HepG2 (cell line): Measurements from ENCODE around the gene ADCK2. TPM values are rescaled to one million over a fixed set of nuclear protein-coding genes. Genes with fewer than 3 reads are reported as not detected.

Experiments
- ATAC-seq: fragments of 200-7000 bp; cut with Tn5 transposase; 3 replicates; pipeline ENCODE4 v1.9.1; 2020; ENCODE audit warnings: mild to moderate bottlenecking, moderate library complexity
- BruUV-seq: library from RNA; stranded (reverse); fragments of 400-500 nt; replicated peaks from 2 replicates; lab custom pipeline; 2021; lab: Mats Ljungman, UMichigan
- CTCF ChIA-PET: fragments of 300-600 bp; formaldehyde crosslinking; extraction: SDS; loops from one replicate; lab custom pipeline; 2021; ENCODE audit warnings: low total read pairs, inconsistent platforms, low intra/inter-chr PET ratio; lab: Yijun Ruan, JAX
- POLR2A ChIA-PET: fragments of 350-600 bp; sonication (Branson Sonifier 250); formaldehyde crosslinking; loops from one replicate; lab custom pipeline; 2020; ENCODE audit warnings: antibody characterized with exemption, inconsistent platforms; lab: Yijun Ruan, JAX
- DNase-seq: peaks from one replicate; pipeline ENCODE4 v3.0.0-alpha.2; 2015; ENCODE audit warnings: low spot score
- FAIRE-seq: peaks from 3 replicates; lab custom pipeline; 2011; peaks lifted over from hg19 to GRCh38; lab: Jason Lieb, UNC
- H2AFZ ChIP-seq: one replicate; pipeline ENCODE4 v1.6.1; 2011; ENCODE audit warnings: low read length, inconsistent platforms
- H3K27ac ChIP-seq: fragments of 300-600 bp; 3 replicates; pipeline ENCODE4 v1.8.0; 2011; ENCODE audit warnings: mixed run types, mild to moderate bottlenecking, mixed read lengths, low read length, inconsistent platforms; ENCODE audit not compliant: insufficient read depth; ENCODE audit errors: extremely low read length
- H3K27me3 ChIP-seq, 2 experiments: fragments of 200-600 bp in 1 of 2; 2 replicates in 1 of 2; 3 replicates in 1 of 2; pipeline versions ENCODE4 v1.6.0 to v1.8.0; 2011; ENCODE audit warnings: low read length in 2 of 2, mild to moderate bottlenecking in 2 of 2, moderate library complexity in 2 of 2, inconsistent platforms in 1 of 2; ENCODE audit not compliant: insufficient read depth in 2 of 2, control insufficient read depth in 1 of 2
- H3K36me3 ChIP-seq, 2 experiments: fragments of 200-600 bp in 1 of 2; replicated peaks in 1 of 2; 2 replicates in 1 of 2; 3 replicates in 1 of 2; pipeline versions ENCODE4 v1.5.1 to v1.8.0; 2011; ENCODE audit warnings: low read length in 2 of 2, inconsistent platforms in 1 of 2; ENCODE audit not compliant: insufficient read depth in 2 of 2, control insufficient read depth in 1 of 2
- H3K4me1 ChIP-seq: 2 replicates; pipeline ENCODE4 v1.5.1; 2012; ENCODE audit warnings: low read length, inconsistent platforms; ENCODE audit not compliant: insufficient read depth
- H3K4me2 ChIP-seq: 2 replicates; pipeline ENCODE4 v1.6.0; 2011; ENCODE audit warnings: low read depth, low read length, inconsistent platforms
- H3K4me3 ChIP-seq, 3 experiments: fragments of 200-600 bp in 1 of 3; sonication (generic), shearing (Covaris generic) in 1 of 3; replicated peaks in 1 of 3; 2 replicates each; pipeline ENCODE4 v1.5.1; 2011 to 2016; ENCODE audit warnings: low read length in 3 of 3, inconsistent platforms in 2 of 3, low read depth in 2 of 3, mild to moderate bottlenecking in 2 of 3, control low read depth in 1 of 3, mixed read lengths in 1 of 3; ENCODE audit not compliant: insufficient read depth in 1 of 3
- H3K79me2 ChIP-seq: one replicate; pipeline ENCODE4 v1.6.1; 2011; ENCODE audit warnings: low read length, inconsistent platforms; ENCODE audit not compliant: insufficient read depth
- H3K9ac ChIP-seq: 2 replicates; pipeline ENCODE4 v1.6.0; 2011; ENCODE audit warnings: mild to moderate bottlenecking, low read depth, low read length, inconsistent platforms; ENCODE audit not compliant: insufficient read depth
- H3K9me3 ChIP-seq: 2 replicates; pipeline ENCODE4 v1.5.1; 2012; ENCODE audit warnings: mild to moderate bottlenecking, low read length
- H4K20me1 ChIP-seq: 2 replicates; pipeline ENCODE4 v1.6.0; 2011; ENCODE audit warnings: inconsistent platforms, mild to moderate bottlenecking, low read length, moderate library complexity; ENCODE audit not compliant: insufficient read depth
- ATF7 ChIP-seq, 2 experiments: fragments of 450-650 bp in 1 of 2; sonication (generic) in 1 of 2; formaldehyde crosslinking in 1 of 2; IDR thresholded peaks; 2 replicates each; pipeline versions ENCODE4 v1.4.0 to v1.6.1; 2016 to 2020; ENCODE audit warnings: antibody characterized with exemption in 1 of 2, mild to moderate bottlenecking in 1 of 2, missing genetic modification reagents in 1 of 2
- BRF2 ChIP-seq: sonication (generic); formaldehyde crosslinking; IDR thresholded peaks from 2 replicates; pipeline ENCODE4 v1.8.1; 2022; ENCODE audit warnings: mild to moderate bottlenecking, missing genetic modification reagents
- KAT7 ChIP-seq: IDR thresholded peaks from 2 replicates; pipeline ENCODE4 v1.6.1; 2018; ENCODE audit warnings: borderline replicate concordance, missing compliant biosample characterization
- PPARG ChIP-seq: conservative IDR thresholded peaks from 2 replicates; pipeline ENCODE4 v1.6.1; 2016; ENCODE audit warnings: missing biosample characterization, missing genetic modification reagents
- ZBTB20 ChIP-seq: sonication (generic); formaldehyde crosslinking; IDR thresholded peaks from 2 replicates; pipeline ENCODE4 v1.8.1; 2023; ENCODE audit warnings: missing genetic modification reagents, low read depth, mild to moderate bottlenecking, borderline replicate concordance
- ZFP91 ChIP-seq: sonication (generic); formaldehyde crosslinking; IDR thresholded peaks from 2 replicates; pipeline ENCODE4 v1.9.0; 2022; ENCODE audit warnings: missing genetic modification reagents, mild to moderate bottlenecking, borderline replicate concordance
- ZKSCAN1 ChIP-seq: fragments of 150-350 bp; IDR thresholded peaks from 2 replicates; pipeline ENCODE4 v1.6.1; 2014; ENCODE audit warnings: low read length
- ZNF761 ChIP-seq: sonication (generic); formaldehyde crosslinking; conservative IDR thresholded peaks from 2 replicates; pipeline ENCODE4 v1.4.0; 2020; ENCODE audit warnings: mild to moderate bottlenecking, missing genetic modification reagents
- WGBS: methylation state at CpG from one replicate; pipeline ENCODE4 v1.1.6; 2017; ENCODE audit warnings: low lambda C conversion rate; 5-methylcytosine and 5-hydroxymethylcytosine counted together
- in situ Hi-C: cut with HindIII; loops from 2 replicates; pipeline ENCODE4 v1.10.0; 2017; ENCODE audit warnings: low pct_unique_long_range_greater_than_20kb; ENCODE audit not compliant: extremely low pct_ligation_motif_present
- intact Hi-C: fragments of 100-400 bp; cut with micrococcal nuclease; formaldehyde crosslinking; loops from one replicate; pipeline ENCODE4 v1.10.0; 2022; ENCODE audit not compliant: unreplicated experiment
- polyA plus RNA-seq, 8 experiments: library from polyadenylated mRNA; depleted of rRNA in 3 of 8; stranded (reverse) in 7 of 8; unstranded in 1 of 8; fragments of >200 nt; fragmentation: Illumina TruSeq in 4 of 8; extraction: Trizol in 4 of 8; gene quantifications; 2 replicates each; pipeline versions ENCODE4 v1.2.1 to v1.2.3, GENCODE V29; 2011 to 2016; ENCODE audit warnings: low read depth in 4 of 8, missing spikeins in 1 of 8, mixed read lengths in 1 of 8; ENCODE audit not compliant: insufficient read depth in 1 of 8
- total RNA-seq, 5 experiments: library from RNA; depleted of rRNA; stranded (reverse); fragments of >200 nt; fragmentation: Illumina TruSeq; extraction: Trizol; gene quantifications; 2 replicates each; pipeline ENCODE4 v1.2.3, GENCODE V29; 2016; ENCODE audit warnings: low read depth in 1 of 5
- TF ChIP-seq, protein P1 (sequence below): sonication (generic); formaldehyde crosslinking; IDR thresholded peaks from 2 replicates; pipeline ENCODE4 v1.8.1; 2023; ENCODE audit warnings: mild to moderate bottlenecking, moderate library complexity, missing genetic modification reagents

Gene ADCK2
- total and polyA plus RNA-seq, 2 of the 13 experiments (the other 11 are each of a cell fraction or from before 2014, with no cell fraction given), result 8.6 to 18.8 TPM

GRCh38 chr7:140640727-140641523, 31.8 kb upstream of the ADCK2 start, which contains the start of gene DENND2A (continued):
- TF ChIP-seq, protein P1, sequence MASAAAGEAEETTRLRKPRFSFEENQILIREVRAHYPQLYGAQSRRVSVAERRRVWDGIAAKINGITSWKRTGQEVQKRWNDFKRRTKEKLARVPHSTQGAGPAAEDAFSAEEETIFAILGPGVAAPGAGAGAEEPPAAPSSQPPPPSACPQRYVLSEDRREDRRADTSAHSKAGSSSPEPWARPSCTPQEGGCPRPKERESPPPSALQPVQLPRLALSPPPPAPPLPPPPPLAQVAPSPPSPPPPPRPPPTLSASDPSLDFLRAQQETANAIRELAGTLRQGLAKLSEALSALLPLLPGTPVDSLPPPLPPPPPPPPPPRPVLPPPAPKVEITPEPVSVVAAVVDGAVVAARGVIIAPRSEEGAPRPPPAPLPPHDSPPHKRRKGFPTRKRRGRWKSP, result no peak
- TF ChIP-seq ZKSCAN1, result no peak
- TF ChIP-seq ZBTB20 (CRISPR knock-in tag), result no peak
- no peak for TF ChIP-seq PPARG (CRISPR knock-in tag)
- TF ChIP-seq ZNF761 (CRISPR knock-in tag), result no peak
- no peak for TF ChIP-seq KAT7 (CRISPR knock-in tag)
- peak; percentile 35; the same call in 1 of the 2 replicates for TF ChIP-seq ZFP91 (CRISPR knock-in tag)

- intact Hi-C loops, result no loop called here
- no peak for ATAC-seq
- TF ChIP-seq ATF7 (IDR thresholded peaks at IDR 0.05), result peak; percentile 63
- no peak for TF ChIP-seq ATF7 (CRISPR knock-in tag; IDR thresholded peaks at IDR 0.05)
- TF ChIP-seq BRF2 (CRISPR knock-in tag), result no peak
- TF ChIP-seq, all 625 proteins: peak for 1
- ChIA-PET POLR2A (no interaction called here), CTCF (no interaction called here)
- Histone ChIP-seq H3K27ac (no peak overlapping the region), H3K79me2 (no peaks in the 10 kb centered on the region), H3K4me2 (no peak overlapping the region), H3K4me1 (no peaks in the 10 kb centered on the region), H3K9ac (no peak overlapping the region), H3K4me3 (no peak overlapping the region), H2AFZ (no peak overlapping the region), H3K27me3 (peaks cover 6 to 45% of the 10 kb centered on the region in 2 experiments), H3K9me3 (no peaks in the 10 kb centered on the region), H3K36me3 (no peaks in the 10 kb centered on the region), H4K20me1 (no peaks in the 10 kb centered on the region)
- in situ Hi-C loops, result no loop called here
- DNase-seq (no peak), FAIRE-seq (no peak)
- BruUV-seq, result no TSS peak
- 64% methylated on average over 15 of the region's 15 CpGs for WGBS
Measured at GRCh38 chr7:140641524-140642195, 31.1 kb upstream of the ADCK2 start.
